Type B pancreatic cell (in vitro differentiated cells): ENCODE data around the gene NTMT1. TPM values are rescaled to one million over a fixed set of nuclear protein-coding genes. Genes with fewer than 3 reads are reported as not detected.

Experiments used
- DNase-seq: peaks from one replicate; pipeline ENCODE4 v3.0.0; 2021; ENCODE audit warnings: mixed read lengths; ENCODE audit not compliant: unreplicated experiment; ENCODE audit errors: extremely low spot score
- H3K27ac Mint-ChIP-seq: 2 replicates; pipeline ENCODE4 v1.8.0; 2021; ENCODE audit warnings: mild to moderate bottlenecking, mixed read lengths
- H3K27me3 Mint-ChIP-seq: 2 replicates; pipeline ENCODE4 v1.8.0; 2021; ENCODE audit warnings: mixed read lengths
- H3K36me3 Mint-ChIP-seq: 2 replicates; pipeline ENCODE4 v1.8.0; 2021; ENCODE audit warnings: mixed read lengths
- H3K4me1 Mint-ChIP-seq: one replicate; pipeline ENCODE4 v1.8.0; 2021; ENCODE audit warnings: mixed read lengths; ENCODE audit not compliant: unreplicated experiment
- H3K4me3 Mint-ChIP-seq: 2 replicates; pipeline ENCODE4 v1.8.0; 2021; ENCODE audit warnings: mild to moderate bottlenecking, mixed read lengths
- H3K9me3 Mint-ChIP-seq: 2 replicates; pipeline ENCODE4 v1.8.0; 2021; ENCODE audit warnings: mixed read lengths
- total RNA-seq: library from RNA; stranded (reverse); gene quantifications from 2 replicates; pipeline ENCODE4 v1.2.1, GENCODE V29; 2021; ENCODE audit warnings: low replicate concordance
- TF ChIP-seq, protein P1 (sequence below): fragments of 200-600 bp; sonication (generic); conservative IDR thresholded peaks from 2 replicates; pipeline ENCODE4 v1.5.0; 2021; ENCODE audit warnings: antibody characterized with exemption, mild to moderate bottlenecking

The NTMT1 gene
- total RNA-seq, 1 donor from 2014 or later = 33.5 TPM

DNA sequence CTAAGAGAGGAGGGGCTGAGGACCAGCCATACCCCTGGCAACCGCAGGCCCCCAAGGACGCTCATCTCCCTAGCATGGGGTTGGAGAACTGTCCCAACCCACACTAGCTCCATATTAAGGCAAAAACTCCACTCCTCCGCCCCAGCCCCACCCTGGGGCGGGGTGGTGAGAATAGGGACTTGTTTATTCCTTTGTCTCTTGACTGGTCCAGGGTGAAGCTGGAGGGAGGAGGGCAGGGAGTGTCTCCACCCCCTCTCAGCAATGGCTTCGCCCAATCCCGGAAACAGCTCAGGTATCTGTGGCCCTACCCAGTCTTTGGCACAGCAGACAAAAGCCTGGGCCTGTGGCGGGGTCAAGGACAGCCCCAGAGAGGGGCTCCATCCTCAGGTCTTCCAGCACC, 56.4 kb downstream of the NTMT1 start:
- TF ChIP-seq, protein P1, sequence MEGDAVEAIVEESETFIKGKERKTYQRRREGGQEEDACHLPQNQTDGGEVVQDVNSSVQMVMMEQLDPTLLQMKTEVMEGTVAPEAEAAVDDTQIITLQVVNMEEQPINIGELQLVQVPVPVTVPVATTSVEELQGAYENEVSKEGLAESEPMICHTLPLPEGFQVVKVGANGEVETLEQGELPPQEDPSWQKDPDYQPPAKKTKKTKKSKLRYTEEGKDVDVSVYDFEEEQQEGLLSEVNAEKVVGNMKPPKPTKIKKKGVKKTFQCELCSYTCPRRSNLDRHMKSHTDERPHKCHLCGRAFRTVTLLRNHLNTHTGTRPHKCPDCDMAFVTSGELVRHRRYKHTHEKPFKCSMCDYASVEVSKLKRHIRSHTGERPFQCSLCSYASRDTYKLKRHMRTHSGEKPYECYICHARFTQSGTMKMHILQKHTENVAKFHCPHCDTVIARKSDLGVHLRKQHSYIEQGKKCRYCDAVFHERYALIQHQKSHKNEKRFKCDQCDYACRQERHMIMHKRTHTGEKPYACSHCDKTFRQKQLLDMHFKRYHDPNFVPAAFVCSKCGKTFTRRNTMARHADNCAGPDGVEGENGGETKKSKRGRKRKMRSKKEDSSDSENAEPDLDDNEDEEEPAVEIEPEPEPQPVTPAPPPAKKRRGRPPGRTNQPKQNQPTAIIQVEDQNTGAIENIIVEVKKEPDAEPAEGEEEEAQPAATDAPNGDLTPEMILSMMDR = no peak
- Mint-ChIP-seq H3K27ac (peak overlapping the region; percentile 21), H3K36me3 (no peaks in the 10 kb centered on the region), H3K9me3 (no peaks in the 10 kb centered on the region), H3K27me3 (peaks cover 15% of the 10 kb centered on the region), H3K4me1 (peaks cover 22% of the 10 kb centered on the region), H3K4me3 (no peak overlapping the region)
- DNase-seq = no peak

DNA sequence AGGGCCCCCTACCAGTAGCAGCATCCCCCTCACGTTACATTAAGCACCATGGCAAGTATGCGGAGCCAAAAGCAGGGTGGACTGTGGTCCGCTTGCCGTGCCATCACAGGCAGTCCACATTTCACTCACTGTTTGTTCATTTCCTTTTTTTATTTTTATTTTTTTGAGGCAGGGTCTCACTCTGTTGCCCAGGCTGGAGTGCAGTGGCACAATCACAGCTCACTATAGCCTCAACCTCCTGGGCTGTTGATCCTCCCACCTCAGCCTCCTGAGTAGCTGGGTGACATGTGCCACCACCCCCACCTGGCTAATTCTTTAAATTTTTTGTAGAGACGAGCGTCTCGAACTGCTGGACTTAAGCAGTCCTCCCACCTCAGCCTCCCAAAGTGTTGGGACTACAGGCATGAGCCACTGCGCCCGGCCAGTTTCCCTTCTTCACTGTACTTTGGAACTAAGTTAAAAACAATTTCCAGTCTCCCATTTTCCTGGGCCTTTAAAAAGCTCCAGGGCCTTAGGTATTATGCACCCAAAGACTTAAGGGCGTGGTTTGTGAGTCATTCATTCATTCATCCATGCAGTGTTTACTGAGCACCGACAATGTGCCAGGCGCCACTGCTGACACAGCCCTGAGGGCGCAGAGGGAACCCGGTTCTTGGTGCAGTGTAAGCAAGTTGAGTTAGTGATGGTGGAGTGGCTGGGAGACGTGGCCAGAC, 59.4 kb downstream of the NTMT1 start:
- no peak for DNase-seq
- H3K27me3 Mint-ChIP-seq = peaks cover 8% of the 10 kb centered on the region
- H3K27ac Mint-ChIP-seq = no peak overlapping the region
- H3K4me3 Mint-ChIP-seq = no peak overlapping the region
- H3K4me1 Mint-ChIP-seq = peaks cover 12% of the 10 kb centered on the region
- H3K36me3 Mint-ChIP-seq = no peaks in the 10 kb centered on the region
- H3K9me3 Mint-ChIP-seq = no peaks in the 10 kb centered on the region
- TF ChIP-seq, protein P1 = no peak

Other genes starting within 250 kb of the NTMT1 start
- not detected in 2 replicates for gene C9orf50, start 5.1 kb upstream of the NTMT1 start, total RNA-seq
- 20.7 and 22.4 TPM in 2 replicates for gene ASB6, start 16.0 kb downstream of the NTMT1 start, total RNA-seq
- gene PRRX2, start 39.5 kb downstream of the NTMT1 start, total RNA-seq = 0.50 and 20.8 TPM in 2 replicates
- gene PTGES, start 126.9 kb downstream of the NTMT1 start, total RNA-seq = 29.1 and 67.1 TPM in 2 replicates
- gene TOR1B, start 177.0 kb downstream of the NTMT1 start, total RNA-seq = 19.4 and 23.5 TPM in 2 replicates
- gene TOR1A, start 198.0 kb downstream of the NTMT1 start, total RNA-seq = 28.5 and 36.2 TPM in 2 replicates
- gene C9orf78, start 209.1 kb downstream of the NTMT1 start, total RNA-seq = 33.6 and 35.4 TPM in 2 replicates
- gene USP20, start 209.3 kb downstream of the NTMT1 start, total RNA-seq = 37.8 and 39.2 TPM in 2 replicates